Effector memory CD4-positive, alpha-beta T cell (primary cell): Measurements from ENCODE around the gene GALNT15.

Source experiments
- DNase-seq, 3 donors: peaks; one replicate each; pipeline ENCODE4 v3.0.0-alpha.2; 2020
- H3K27ac ChIP-seq: 2 replicates; pipeline ENCODE4 v1.7.0; 2013; ENCODE audit warnings: mild to moderate bottlenecking, low read length, moderate library complexity; ENCODE audit not compliant: insufficient read depth, poor library complexity, severe bottlenecking
- H3K27me3 ChIP-seq: replicated peaks from 2 replicates; pipeline ENCODE4 v1.7.0; 2013; ENCODE audit warnings: mild to moderate bottlenecking, low read length; ENCODE audit not compliant: insufficient read depth, control insufficient read depth, poor library complexity, severe bottlenecking
- H3K36me3 ChIP-seq: 2 replicates; pipeline ENCODE4 v1.7.0; 2013; ENCODE audit warnings: mild to moderate bottlenecking, low read length, moderate library complexity; ENCODE audit not compliant: control insufficient read depth, insufficient read depth
- H3K4me1 ChIP-seq: 2 replicates; pipeline ENCODE4 v1.7.0; 2013; ENCODE audit warnings: low read length, mild to moderate bottlenecking; ENCODE audit not compliant: control insufficient read depth, insufficient read depth, poor library complexity, severe bottlenecking
- H3K4me3 ChIP-seq: 2 replicates; pipeline ENCODE4 v1.7.0; 2013; ENCODE audit warnings: low read length, low read depth, mild to moderate bottlenecking; ENCODE audit not compliant: insufficient read depth, poor library complexity, severe bottlenecking
- H3K9me3 ChIP-seq: 2 replicates; pipeline ENCODE4 v1.7.0; 2013; ENCODE audit warnings: mild to moderate bottlenecking, low read length, moderate library complexity; ENCODE audit not compliant: control insufficient read depth

GALNT15 gene

GRCh38 chr3:16177962-16178627, 3.6 kb downstream of the GALNT15 start:
- DNase-seq: peak; percentile 9 to 24 (median 11)
- Histone ChIP-seq H3K36me3 (no peaks in the 10 kb centered on the region), H3K4me3 (no peak overlapping the region), H3K4me1 (no peaks in the 10 kb centered on the region), H3K27ac (no peak overlapping the region), H3K27me3 (peaks cover 2% of the 10 kb centered on the region), H3K9me3 (no peaks in the 10 kb centered on the region)

DNA sequence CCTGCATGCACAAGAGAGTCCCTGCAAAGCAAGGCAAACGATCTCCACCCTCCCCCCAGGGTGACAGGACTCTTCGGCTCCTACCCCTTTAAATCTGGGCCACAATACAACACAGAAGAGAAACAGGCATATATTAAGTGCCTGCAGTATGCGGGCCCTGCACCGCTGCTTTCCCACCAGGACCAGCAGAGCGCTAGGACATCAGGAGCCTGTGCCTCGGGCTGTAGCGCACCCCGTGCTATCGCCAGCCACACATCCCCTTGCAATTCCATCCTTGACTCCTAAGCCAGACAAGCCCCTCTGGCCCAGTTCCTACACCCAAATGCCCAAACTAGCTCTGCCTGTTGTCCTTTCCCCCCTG, 4.1 kb downstream of the GALNT15 start:
- no peak overlapping the region for H3K4me3 ChIP-seq

GRCh38 chr3:16179261-16179660, 4.8 kb downstream of the GALNT15 start:
- H3K4me1 ChIP-seq: no peaks in the 10 kb centered on the region

More for the DNA sequence above, 4.1 kb downstream of the GALNT15 start:
- Histone ChIP-seq H3K4me1 (no peaks in the 10 kb centered on the region), H3K9me3 (no peaks in the 10 kb centered on the region), H3K27me3 (peaks cover 2% of the 10 kb centered on the region), H3K27ac (no peak overlapping the region), H3K36me3 (no peaks in the 10 kb centered on the region)
- no peak for DNase-seq

DNA sequence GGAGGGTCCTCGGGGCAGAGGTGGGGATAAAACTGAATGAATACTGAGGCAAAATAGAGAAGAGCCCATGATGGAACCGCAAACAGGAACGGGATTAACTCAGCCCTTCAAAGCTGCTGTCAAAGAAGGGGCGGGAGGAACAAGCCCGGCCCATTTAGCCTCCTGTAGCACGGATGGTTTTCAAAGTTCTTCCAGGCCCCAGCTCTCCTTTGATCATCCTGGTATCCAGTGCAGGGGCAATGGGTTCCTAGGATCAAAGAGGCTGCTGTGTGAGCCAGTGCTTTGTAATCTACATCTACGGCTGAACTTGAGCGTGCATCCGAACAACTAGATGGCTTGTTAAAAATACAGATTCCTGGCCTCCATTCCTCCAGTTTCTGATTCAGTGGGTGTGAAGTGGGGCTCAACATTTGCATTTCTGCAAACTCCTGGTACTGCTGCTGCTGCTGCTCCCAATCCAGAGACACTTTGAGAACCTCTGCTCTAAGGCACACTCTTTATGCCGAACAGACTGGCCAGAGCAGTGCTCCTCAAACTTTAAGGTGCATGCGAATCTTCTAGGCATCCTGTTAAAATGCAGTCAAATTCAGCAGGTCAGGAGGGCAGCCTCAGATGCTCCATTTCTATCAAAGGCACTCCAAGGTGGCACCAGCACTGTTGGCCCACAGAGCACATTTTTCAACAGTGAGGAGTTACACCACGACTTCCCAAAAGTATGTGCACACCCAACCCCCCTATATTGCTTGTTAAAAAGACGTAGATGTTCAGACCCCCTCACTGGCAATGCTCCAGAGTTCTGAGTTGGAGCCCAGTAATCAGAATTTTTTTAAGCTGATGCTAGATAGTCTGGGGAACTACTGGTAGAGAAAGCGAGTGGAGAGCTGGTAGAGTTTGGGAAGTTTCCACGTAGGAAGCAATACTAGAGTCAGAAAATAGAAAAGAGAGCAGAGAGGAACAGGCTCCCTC, 5.6 kb downstream of the GALNT15 start:
- Histone ChIP-seq H3K27me3 (no peaks in the 10 kb centered on the region), H3K4me3 (no peak overlapping the region), H3K27ac (no peak overlapping the region), H3K4me1 (no peaks in the 10 kb centered on the region), H3K36me3 (no peaks in the 10 kb centered on the region), H3K9me3 (no peaks in the 10 kb centered on the region)
- no peak for DNase-seq

More at GRCh38 chr3:16179261-16179660, 4.8 kb downstream of the GALNT15 start:
- H3K27me3 ChIP-seq: peaks cover 2% of the 10 kb centered on the region
- no peak for DNase-seq
- no peak overlapping the region for H3K4me3 ChIP-seq
- H3K36me3 ChIP-seq: no peaks in the 10 kb centered on the region
- H3K27ac ChIP-seq: no peak overlapping the region
- H3K9me3 ChIP-seq: no peaks in the 10 kb centered on the region

DNA sequence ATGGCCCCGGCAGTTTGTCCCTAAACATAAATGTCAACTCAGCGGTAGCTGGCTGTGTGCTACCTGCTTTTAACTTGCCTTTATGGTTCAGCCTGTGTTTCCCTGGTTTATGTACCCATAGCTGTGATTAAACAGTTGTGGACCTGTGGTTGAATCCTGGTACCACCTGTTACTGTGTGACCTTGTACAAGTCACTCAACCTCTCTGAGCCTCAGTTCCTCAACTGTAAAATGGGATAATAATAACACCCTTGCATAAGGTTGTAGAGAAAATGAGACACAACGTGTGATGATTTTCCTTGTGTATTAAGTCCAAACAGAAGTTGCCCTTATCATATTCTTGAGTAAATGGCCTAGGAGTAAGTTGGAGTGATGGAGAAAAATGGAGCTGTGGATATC, 6.3 kb downstream of the GALNT15 start:
- DNase-seq: no peak
- H3K9me3 ChIP-seq: no peaks in the 10 kb centered on the region
- H3K36me3 ChIP-seq: no peaks in the 10 kb centered on the region
- H3K4me3 ChIP-seq: no peak overlapping the region
- H3K27ac ChIP-seq: no peak overlapping the region
- no peaks in the 10 kb centered on the region for H3K27me3 ChIP-seq
- H3K4me1 ChIP-seq: no peaks in the 10 kb centered on the region

DNA sequence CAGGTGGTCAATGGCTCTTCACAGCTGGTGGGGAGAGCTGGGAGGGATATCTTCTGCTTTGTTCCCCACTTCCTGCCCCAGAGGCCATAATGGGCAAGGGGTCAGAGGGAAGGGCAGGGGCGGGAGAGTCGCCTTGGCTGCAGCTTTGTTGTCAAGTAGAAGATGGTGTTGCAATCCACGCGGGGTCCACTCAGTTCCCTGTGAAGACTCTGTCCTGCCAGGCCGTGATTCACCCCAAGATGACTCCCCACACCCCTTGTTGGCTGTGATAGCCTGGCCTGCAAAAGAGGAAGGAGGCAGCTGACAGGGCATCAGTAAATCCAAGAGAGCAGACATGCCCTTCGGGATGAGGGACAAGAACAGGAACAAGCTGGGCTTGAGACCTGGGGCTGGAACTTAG, 6.9 kb downstream of the GALNT15 start:
- Histone ChIP-seq H3K36me3 (no peaks in the 10 kb centered on the region), H3K27me3 (no peaks in the 10 kb centered on the region), H3K4me3 (no peak overlapping the region), H3K9me3 (no peaks in the 10 kb centered on the region), H3K4me1 (no peaks in the 10 kb centered on the region), H3K27ac (no peak overlapping the region)
- DNase-seq: no peak

DNA sequence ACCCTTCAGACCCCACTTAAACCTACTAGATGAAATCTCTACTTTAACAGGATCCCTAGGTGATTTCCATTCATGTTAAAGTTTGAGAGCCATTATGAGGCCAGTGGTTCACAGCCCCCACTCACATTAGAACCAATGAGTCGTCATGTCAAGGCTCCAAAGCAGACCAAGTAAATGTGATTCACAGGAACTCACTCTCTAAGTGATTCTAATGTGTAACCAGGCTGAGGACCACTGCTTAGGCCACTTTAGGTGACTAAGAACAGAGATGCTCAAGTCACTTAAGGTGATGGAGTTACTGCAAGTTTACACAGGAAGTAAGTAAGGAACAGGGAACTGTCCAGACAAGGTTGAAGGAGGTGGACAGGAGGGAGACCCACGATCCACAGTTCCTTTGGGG, 7.7 kb downstream of the GALNT15 start:
- no peaks in the 10 kb centered on the region for H3K4me1 ChIP-seq
- DNase-seq: no peak
- H3K27me3 ChIP-seq: no peaks in the 10 kb centered on the region
- no peaks in the 10 kb centered on the region for H3K36me3 ChIP-seq
- no peak overlapping the region for H3K4me3 ChIP-seq
- H3K9me3 ChIP-seq: no peaks in the 10 kb centered on the region
- H3K27ac ChIP-seq: no peak overlapping the region

- Histone ChIP-seq H3K36me3 (no peaks in the 10 kb centered on the region), H3K27ac (no peak overlapping the region), H3K27me3 (no peaks in the 10 kb centered on the region), H3K4me1 (no peaks in the 10 kb centered on the region), H3K4me3 (no peak overlapping the region), H3K9me3 (no peaks in the 10 kb centered on the region)
- DNase-seq: no peak
These were observed 8.1 kb downstream of the GALNT15 start for GRCh38 chr3:16182612-16183011.

- Histone ChIP-seq H3K4me1 (no peaks in the 10 kb centered on the region), H3K4me3 (no peak overlapping the region)
- no peak for DNase-seq
These were observed 8.6 kb downstream of the GALNT15 start for GRCh38 chr3:16183082-16183481.

DNA sequence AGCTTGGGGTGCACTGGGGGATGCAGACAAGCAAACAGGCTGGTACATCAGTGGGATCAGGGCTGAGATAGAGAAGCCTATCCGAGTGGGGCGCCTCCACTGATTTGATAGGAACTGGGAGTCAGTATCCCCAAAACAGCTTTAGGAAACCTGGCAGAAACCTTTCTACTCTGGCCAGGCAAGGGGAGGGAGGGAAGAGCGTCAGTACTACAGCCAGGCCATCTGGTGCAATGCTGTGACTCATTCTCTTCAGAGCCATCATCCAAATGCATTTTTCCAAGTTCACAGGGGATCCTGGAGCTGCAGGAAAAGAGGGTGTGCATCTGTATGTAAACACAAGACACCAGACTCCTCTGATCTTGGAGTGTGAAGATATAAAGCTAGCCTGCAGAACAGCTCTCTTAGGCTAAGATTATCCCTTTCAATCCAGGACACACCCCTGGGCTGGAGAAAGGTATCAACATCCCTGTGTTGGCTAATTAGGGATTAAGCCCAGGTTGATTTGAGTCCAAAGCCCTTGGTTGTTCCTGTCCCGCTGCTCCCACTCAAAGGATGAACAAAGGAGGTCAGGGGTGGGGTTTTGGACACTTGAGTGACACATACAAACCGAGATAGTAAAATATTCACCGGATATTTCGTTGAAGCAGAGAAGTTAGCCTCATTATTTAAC, 9.3 kb downstream of the GALNT15 start:
- no peaks in the 10 kb centered on the region for H3K9me3 ChIP-seq
- no peak for DNase-seq
- no peak overlapping the region for H3K27ac ChIP-seq
- H3K36me3 ChIP-seq: no peaks in the 10 kb centered on the region
- H3K27me3 ChIP-seq: no peaks in the 10 kb centered on the region
- H3K4me1 ChIP-seq: no peaks in the 10 kb centered on the region
- H3K4me3 ChIP-seq: no peak overlapping the region

More at GRCh38 chr3:16183082-16183481, 8.6 kb downstream of the GALNT15 start:
- Histone ChIP-seq H3K9me3 (no peaks in the 10 kb centered on the region), H3K36me3 (no peaks in the 10 kb centered on the region), H3K27me3 (no peaks in the 10 kb centered on the region), H3K27ac (no peak overlapping the region)
